ENCODE results near the gene PPP1R3C.
A peak's percentile ranks its signal among the peaks of the same experiment; 100 is the strongest.

The PPP1R3C gene

DNA sequence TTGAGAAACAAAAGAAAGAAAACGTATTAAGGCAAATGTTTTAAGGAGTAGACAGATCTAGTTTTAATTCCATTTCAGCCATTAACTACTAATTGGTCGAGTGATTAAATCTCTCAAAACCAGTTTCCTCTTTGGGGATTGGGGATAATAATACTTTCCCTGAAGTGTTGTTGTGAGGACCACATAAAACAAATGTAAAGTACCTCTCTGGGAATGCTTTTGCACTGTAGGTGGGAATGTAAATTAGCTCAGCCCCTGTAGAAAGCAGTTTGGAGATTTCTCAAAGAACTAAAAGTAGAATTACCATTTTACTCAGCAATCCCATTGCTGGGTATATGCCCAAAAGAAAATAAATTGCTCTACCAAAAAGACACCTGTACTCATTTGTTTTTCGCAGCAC lies 36.0 kb upstream of the PPP1R3C start:
- no peak overlapping the region for H3K4me3 ChIP-seq (ENCODE audit: low read depth, low read length)
- in situ Hi-C loops (cut with HindIII; ENCODE audit: low sequenced_read_pairs) = no loop called here
- DNase-seq (ENCODE audit: low read depth, low spot score) = no peak
- TF ChIP-seq, protein P1, sequence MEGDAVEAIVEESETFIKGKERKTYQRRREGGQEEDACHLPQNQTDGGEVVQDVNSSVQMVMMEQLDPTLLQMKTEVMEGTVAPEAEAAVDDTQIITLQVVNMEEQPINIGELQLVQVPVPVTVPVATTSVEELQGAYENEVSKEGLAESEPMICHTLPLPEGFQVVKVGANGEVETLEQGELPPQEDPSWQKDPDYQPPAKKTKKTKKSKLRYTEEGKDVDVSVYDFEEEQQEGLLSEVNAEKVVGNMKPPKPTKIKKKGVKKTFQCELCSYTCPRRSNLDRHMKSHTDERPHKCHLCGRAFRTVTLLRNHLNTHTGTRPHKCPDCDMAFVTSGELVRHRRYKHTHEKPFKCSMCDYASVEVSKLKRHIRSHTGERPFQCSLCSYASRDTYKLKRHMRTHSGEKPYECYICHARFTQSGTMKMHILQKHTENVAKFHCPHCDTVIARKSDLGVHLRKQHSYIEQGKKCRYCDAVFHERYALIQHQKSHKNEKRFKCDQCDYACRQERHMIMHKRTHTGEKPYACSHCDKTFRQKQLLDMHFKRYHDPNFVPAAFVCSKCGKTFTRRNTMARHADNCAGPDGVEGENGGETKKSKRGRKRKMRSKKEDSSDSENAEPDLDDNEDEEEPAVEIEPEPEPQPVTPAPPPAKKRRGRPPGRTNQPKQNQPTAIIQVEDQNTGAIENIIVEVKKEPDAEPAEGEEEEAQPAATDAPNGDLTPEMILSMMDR (IDR thresholded peaks at IDR 0.05; ENCODE audit: low read depth, low read length) = no peak

DNA sequence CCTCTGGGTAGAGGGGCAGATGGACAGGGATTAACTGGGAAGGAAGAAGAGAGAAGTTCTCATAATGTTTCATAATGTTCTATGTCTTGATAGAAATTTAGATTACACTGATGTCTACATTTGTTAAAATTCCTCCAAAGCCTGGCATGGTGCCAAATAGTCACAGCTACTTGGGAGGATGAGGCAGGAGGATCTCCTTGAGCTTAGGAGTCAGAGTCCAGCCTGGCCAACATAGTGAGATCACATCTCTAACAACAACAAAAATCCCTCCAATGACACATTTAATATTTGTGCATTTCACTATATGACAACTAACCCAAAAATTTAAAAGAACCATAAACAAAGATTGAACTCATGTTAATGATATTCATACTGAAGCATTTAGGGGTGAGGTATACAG lies 33.0 kb upstream of the PPP1R3C start:
- H3K4me3 ChIP-seq (ENCODE audit: low read depth, low read length) = no peak overlapping the region
- in situ Hi-C loops (cut with HindIII; ENCODE audit: low sequenced_read_pairs) = no loop called here
- no peak for DNase-seq (ENCODE audit: low read depth, low spot score)
- TF ChIP-seq, protein P1 (IDR thresholded peaks at IDR 0.05; ENCODE audit: low read depth, low read length) = no peak

DNA sequence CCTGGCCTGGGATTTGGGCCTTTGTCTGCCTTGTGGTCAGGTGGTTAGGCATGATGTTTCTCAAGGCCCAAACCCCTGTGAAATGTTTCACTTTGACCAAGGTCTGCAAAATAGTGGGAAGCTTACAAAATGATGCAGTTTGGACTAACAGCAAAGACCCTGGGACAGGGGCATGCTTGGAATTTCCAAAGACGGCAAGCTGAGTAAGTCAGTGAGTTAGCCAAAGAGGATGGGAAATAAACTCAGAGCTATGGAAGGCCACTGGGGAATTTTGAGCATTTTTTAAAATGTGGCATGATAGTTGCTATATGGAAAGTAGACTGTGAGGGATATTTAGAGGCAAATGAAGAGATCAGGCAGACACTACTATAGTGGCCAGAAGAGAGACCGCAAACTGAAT lies 31.6 kb upstream of the PPP1R3C start:
- in situ Hi-C loops (cut with HindIII; ENCODE audit: low sequenced_read_pairs) = no loop called here
- TF ChIP-seq, protein P1 (IDR thresholded peaks at IDR 0.05; ENCODE audit: low read depth, low read length) = no peak
- DNase-seq (ENCODE audit: low read depth, low spot score) = no peak
- H3K4me3 ChIP-seq (ENCODE audit: low read depth, low read length) = no peak overlapping the region

DNA sequence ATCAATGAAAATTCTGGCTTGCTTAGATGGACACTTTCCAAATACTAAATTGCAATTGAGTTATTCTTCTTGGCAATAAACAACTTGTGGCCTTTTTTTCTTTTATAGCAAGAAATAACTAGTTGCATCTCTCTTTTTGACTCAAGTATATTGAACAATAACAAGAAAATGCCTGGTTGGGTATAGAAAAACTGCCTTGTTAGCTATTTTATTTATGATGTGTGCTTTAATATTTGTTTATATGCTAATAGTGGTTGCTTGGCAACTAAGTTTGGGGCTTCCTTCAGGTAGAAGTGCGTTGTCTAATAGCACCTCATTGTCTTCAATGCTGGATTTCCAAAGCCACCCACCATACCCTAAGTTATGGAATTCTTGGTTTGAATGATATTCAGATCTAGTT lies 30.1 kb upstream of the PPP1R3C start:
- TF ChIP-seq, protein P1 (IDR thresholded peaks at IDR 0.05; ENCODE audit: low read depth, low read length) = no peak
- no peak for DNase-seq (ENCODE audit: low read depth, low spot score)
- H3K4me3 ChIP-seq (ENCODE audit: low read depth, low read length) = no peak overlapping the region
- in situ Hi-C loops (cut with HindIII; ENCODE audit: low sequenced_read_pairs) = no loop called here

DNA sequence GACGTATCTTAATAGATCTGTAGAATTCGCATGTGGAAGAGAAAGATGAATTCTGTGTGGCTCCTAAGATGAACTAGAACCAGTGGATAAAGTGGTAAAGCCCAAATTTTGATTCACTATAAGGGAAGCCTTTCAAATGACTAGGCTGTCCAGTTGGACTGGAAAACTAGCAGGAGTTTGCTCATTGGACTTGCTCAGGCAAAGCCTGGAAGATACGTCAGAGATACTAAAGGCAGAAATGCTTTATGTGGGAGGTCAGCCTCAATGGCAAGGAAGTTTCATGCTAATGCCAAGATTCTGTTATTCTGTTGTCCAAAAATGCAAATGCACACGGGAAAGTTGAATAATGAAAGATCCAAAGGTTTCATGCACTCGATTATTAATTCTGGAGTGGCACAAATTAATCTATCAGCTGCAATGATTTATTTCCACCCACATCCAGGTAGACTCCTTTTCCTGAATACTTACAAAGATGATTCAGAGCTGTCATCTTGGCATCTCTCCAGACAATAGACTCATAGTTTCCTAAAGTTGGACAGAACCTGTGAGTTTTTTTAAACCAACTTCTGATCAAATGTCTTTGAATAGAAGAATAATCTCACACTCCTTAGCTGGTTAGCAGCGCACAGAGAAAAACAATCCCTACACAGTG lies 20.5 kb upstream of the PPP1R3C start:
- TF ChIP-seq, protein P1 (IDR thresholded peaks at IDR 0.05; ENCODE audit: low read depth, low read length) = no peak
- peak; percentile 71 for DNase-seq (ENCODE audit: low read depth, low spot score)
- no peak overlapping the region for H3K4me3 ChIP-seq (ENCODE audit: low read depth, low read length)
- in situ Hi-C loops (cut with HindIII; ENCODE audit: low sequenced_read_pairs) = no loop called here

DNA sequence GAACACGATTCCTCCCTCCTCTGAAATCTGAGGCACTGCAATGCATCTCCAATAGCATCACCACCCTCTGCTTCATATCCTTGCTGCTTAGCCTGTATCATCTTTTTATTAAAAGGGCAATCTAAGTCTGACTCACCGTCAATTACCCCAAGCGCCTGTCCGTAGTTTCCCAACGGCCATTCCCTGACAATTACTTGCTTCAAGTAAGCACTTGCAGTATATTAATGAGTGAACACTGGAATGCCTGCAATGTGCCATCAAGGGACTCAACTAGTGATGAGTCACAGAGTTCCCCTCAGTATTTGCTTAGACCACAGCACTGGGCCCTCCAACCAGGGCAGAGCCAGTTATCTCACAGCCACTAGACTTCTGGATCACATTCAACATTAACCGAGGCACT lies 19.5 kb upstream of the PPP1R3C start:
- H3K4me3 ChIP-seq (ENCODE audit: low read depth, low read length) = no peak overlapping the region
- in situ Hi-C loops (cut with HindIII; ENCODE audit: low sequenced_read_pairs) = no loop called here
- TF ChIP-seq, protein P1 (IDR thresholded peaks at IDR 0.05; ENCODE audit: low read depth, low read length) = no peak
- peak; percentile 91 for DNase-seq (ENCODE audit: low read depth, low spot score)

All from astrocyte of the spinal cord (primary cell).